MV-4-11 (cell line): ENCODE measurements around the gene PCBD1.

Experiments used
- DNase-seq: peaks from one replicate; lab custom pipeline; 2025; lab: John Stamatoyannopoulos, UW

PCBD1 gene

GRCh38 chr10:70833601-70834000 is 54.8 kb downstream of the PCBD1 start:
- DNase-seq = no peak
